ENCODE results near the gene RALY. TPM values are rescaled to one million over a fixed set of nuclear protein-coding genes. Genes with fewer than 3 reads are reported as not detected.

The RALY gene
- total RNA-seq, 4 donors from 2014 or later = 78.5 to 110 (median 86.6) TPM

- Histone ChIP-seq H3K27ac (no peak overlapping the region), H3K36me3 (peaks cover 80% of the 10 kb centered on the region), H3K9me3 (no peaks in the 10 kb centered on the region), H3K4me1 (peaks cover 10% of the 10 kb centered on the region), H3K4me3 (no peak overlapping the region), H3K27me3 (no peaks in the 10 kb centered on the region)
- TF ChIP-seq POLR2A (IDR thresholded peaks at IDR 0.05) = no peak
- no peak for TF ChIP-seq EP300 (IDR thresholded peaks at IDR 0.05)
- no peak for DNase-seq (ENCODE audit: low spot score in 2 of 2)
- WGBS = 100% methylated on average over 2 of the region's 2 CpGs
These were observed 108.6 kb downstream of the RALY start for GRCh38 chr20:34102342-34102741.

GRCh38 chr20:34104059-34104458, 110.3 kb downstream of the RALY start:
- no peak overlapping the region for H3K4me3 ChIP-seq
- WGBS = 91% methylated on average over 3 of the region's 3 CpGs
- no peak for DNase-seq (ENCODE audit: low spot score in 2 of 2)
- H3K27me3 ChIP-seq = no peaks in the 10 kb centered on the region
- no peaks in the 10 kb centered on the region for H3K9me3 ChIP-seq
- no peak overlapping the region for H3K27ac ChIP-seq
- H3K36me3 ChIP-seq = peaks cover 63% of the 10 kb centered on the region
- peaks cover 23% of the 10 kb centered on the region for H3K4me1 ChIP-seq
- TF ChIP-seq POLR2AphosphoS5 (IDR thresholded peaks at IDR 0.05) = no peak
- TF ChIP-seq EP300 (IDR thresholded peaks at IDR 0.05) = no peak
- TF ChIP-seq CTCF (IDR thresholded peaks at IDR 0.05) = no peak
- TF ChIP-seq POLR2A (IDR thresholded peaks at IDR 0.05) = no peak

- H3K9me3 ChIP-seq = no peaks in the 10 kb centered on the region
- no peaks in the 10 kb centered on the region for H3K27me3 ChIP-seq
- TF ChIP-seq POLR2A (IDR thresholded peaks at IDR 0.05) (no peak), EP300 (IDR thresholded peaks at IDR 0.05) (no peak), CTCF (IDR thresholded peaks at IDR 0.05) (no peak), POLR2AphosphoS5 (IDR thresholded peaks at IDR 0.05) (no peak)
- H3K36me3 ChIP-seq = peaks cover 42% of the 10 kb centered on the region
- no peak for DNase-seq (ENCODE audit: low spot score in 2 of 2)
- peaks cover 37% of the 10 kb centered on the region for H3K4me1 ChIP-seq
- 93% methylated on average over 3 of the region's 3 CpGs for WGBS
- H3K4me3 ChIP-seq = no peak overlapping the region
- no peak overlapping the region for H3K27ac ChIP-seq
These were observed 112.4 kb downstream of the RALY start for GRCh38 chr20:34105978-34106675.

GRCh38 chr20:34108616-34109174, 115.0 kb downstream of the RALY start:
- peaks cover 44% of the 10 kb centered on the region for H3K4me1 ChIP-seq
- TF ChIP-seq CTCF (IDR thresholded peaks at IDR 0.05) (no peak), POLR2AphosphoS5 (IDR thresholded peaks at IDR 0.05) (no peak), POLR2A (IDR thresholded peaks at IDR 0.05) (no peak), EP300 (IDR thresholded peaks at IDR 0.05) (no peak)
- H3K9me3 ChIP-seq = no peaks in the 10 kb centered on the region
- WGBS = 73% methylated on average over 4 of the region's 4 CpGs
- no peaks in the 10 kb centered on the region for H3K27me3 ChIP-seq
- DNase-seq (ENCODE audit: low spot score in 2 of 2) = no peak
- H3K36me3 ChIP-seq = peaks cover 16% of the 10 kb centered on the region
- H3K27ac ChIP-seq = no peak overlapping the region
- H3K4me3 ChIP-seq = no peak overlapping the region

DNA sequence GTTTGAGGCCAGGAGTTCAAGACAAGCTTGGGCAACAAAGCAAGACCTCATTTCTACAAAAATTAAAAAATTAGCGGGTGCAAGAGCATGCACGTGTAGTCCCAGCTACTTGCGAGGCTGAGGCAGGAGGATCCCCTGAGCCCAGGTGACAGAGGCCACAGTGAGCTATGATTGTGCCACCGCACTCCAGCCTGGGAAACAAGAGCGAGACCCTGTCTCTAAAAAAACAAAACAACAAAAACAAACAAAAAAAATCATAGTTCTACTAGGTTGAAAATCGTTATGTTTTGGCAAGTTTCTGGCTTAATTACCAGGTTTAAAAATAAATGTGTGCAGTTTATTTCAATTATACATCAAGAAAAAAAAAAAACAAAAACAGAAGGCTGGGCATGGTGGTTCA, 115.7 kb downstream of the RALY start:
- no peak overlapping the region for H3K27ac ChIP-seq
- no peaks in the 10 kb centered on the region for H3K27me3 ChIP-seq
- peaks cover 44% of the 10 kb centered on the region for H3K4me1 ChIP-seq
- WGBS = 80% methylated on average over 6 of the region's 6 CpGs
- no peaks in the 10 kb centered on the region for H3K9me3 ChIP-seq
- DNase-seq (ENCODE audit: low spot score in 2 of 2) = no peak
- H3K36me3 ChIP-seq = peaks cover 9% of the 10 kb centered on the region
- no peak overlapping the region for H3K4me3 ChIP-seq
- TF ChIP-seq CTCF (IDR thresholded peaks at IDR 0.05) (no peak), EP300 (IDR thresholded peaks at IDR 0.05) (no peak), POLR2A (IDR thresholded peaks at IDR 0.05) (no peak), POLR2AphosphoS5 (IDR thresholded peaks at IDR 0.05) (no peak)

Measured in suprapubic skin (tissue), 4 donors.